ENCODE data around the gene NYAP2.

Gene NYAP2

GRCh38 chr2:225494100-225494459, 94.6 kb downstream of the NYAP2 start:
- no peak for DNase-seq (ENCODE audit: low spot score)
- no peak overlapping the region for H3K27ac ChIP-seq
- no peak overlapping the region for H3K4me3 ChIP-seq
- TF ChIP-seq CTCF (IDR thresholded peaks at IDR 0.05) = no peak

DNA sequence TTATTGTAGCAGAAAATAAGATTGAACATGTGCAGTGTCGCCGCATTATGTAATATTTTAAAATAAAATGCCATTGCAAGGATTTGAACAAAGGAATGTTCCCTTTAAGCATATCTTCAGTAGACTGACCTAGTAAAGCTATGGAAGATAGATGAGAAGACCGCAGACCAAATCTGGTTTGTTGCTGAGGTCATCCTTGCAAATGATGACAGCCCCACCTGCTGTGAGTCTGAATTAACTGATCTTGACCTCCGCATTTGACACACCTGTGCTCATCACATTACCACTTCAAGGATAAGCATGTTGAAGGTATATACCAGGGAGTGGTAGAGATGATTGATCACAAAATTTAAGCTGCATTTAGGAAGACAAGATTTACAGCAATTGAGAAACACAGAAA, 96.2 kb downstream of the NYAP2 start:
- Histone ChIP-seq H3K27ac (no peak overlapping the region), H3K4me3 (no peak overlapping the region)
- DNase-seq (ENCODE audit: low spot score) = no peak
- TF ChIP-seq CTCF (IDR thresholded peaks at IDR 0.05) = no peak

GRCh38 chr2:225496568-225496967, 97.1 kb downstream of the NYAP2 start:
- TF ChIP-seq CTCF (IDR thresholded peaks at IDR 0.05) = no peak
- DNase-seq (ENCODE audit: low spot score) = no peak
- Histone ChIP-seq H3K4me3 (no peak overlapping the region), H3K27ac (no peak overlapping the region)

- TF ChIP-seq CTCF (IDR thresholded peaks at IDR 0.05) = no peak
- Histone ChIP-seq H3K27ac (no peak overlapping the region), H3K4me3 (no peak overlapping the region)
- no peak for DNase-seq (ENCODE audit: low spot score)
These were observed 97.7 kb downstream of the NYAP2 start for GRCh38 chr2:225497166-225497565.

- Histone ChIP-seq H3K4me3 (no peak overlapping the region), H3K27ac (no peak overlapping the region)
- no peak for TF ChIP-seq CTCF (IDR thresholded peaks at IDR 0.05)
- no peak for DNase-seq (ENCODE audit: low spot score)
These were observed 101.5 kb downstream of the NYAP2 start for GRCh38 chr2:225501022-225501421.

DNA sequence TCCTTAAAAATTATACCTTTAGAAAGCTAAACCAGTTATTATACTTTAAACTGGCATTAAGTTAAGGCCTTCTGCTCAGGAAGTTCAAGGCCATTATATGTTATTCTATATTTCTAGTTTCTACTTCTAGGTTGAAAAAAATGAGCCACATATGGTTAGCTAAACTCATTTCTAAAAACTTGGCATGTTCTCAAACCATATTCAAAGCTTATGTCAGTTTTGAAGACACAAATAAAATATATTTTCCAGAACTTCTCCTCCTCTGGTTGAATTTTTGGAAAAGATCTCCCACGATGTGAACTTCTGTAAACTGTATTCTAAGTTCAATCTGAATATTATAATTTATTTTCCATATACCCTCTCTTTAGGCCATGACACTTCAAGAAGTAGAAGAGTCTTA, 103.5 kb downstream of the NYAP2 start:
- DNase-seq (ENCODE audit: low spot score) = no peak
- Histone ChIP-seq H3K4me3 (no peak overlapping the region), H3K27ac (no peak overlapping the region)
- TF ChIP-seq CTCF (IDR thresholded peaks at IDR 0.05) = no peak

- no peak overlapping the region for H3K4me3 ChIP-seq
- no peak overlapping the region for H3K27ac ChIP-seq
- no peak for TF ChIP-seq CTCF (IDR thresholded peaks at IDR 0.05)
- no peak for DNase-seq (ENCODE audit: low spot score)
These were observed 111.3 kb downstream of the NYAP2 start for GRCh38 chr2:225510796-225511195.
